ENCODE results near the gene KATNB1. TPM values are rescaled to one million over a fixed set of nuclear protein-coding genes. Genes with fewer than 3 reads are reported as not detected.
"Not testable (repeated sequence)": the region's sequence is repeated elsewhere in the genome, so short reads cannot be mapped to it uniquely, and the experiment has no call there.

The KATNB1 gene
- polyA plus RNA-seq, 1 donor = 16.2 TPM

DNA sequence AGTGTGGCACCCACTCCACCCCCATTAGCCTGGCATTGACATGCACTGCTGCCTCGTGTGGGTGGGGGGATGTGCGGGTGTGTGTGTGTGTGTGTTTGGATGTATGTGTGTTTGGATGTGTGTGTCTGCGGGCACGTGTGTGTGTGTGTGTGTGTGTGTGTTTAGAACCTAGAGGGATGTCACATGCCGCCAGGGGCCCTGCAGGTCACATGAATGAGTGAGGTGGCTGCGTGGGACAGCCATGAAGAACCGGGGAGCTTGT lies 9.0 kb downstream of the KATNB1 start:
- no peak for DNase-seq
- Histone ChIP-seq H3K36me3 (ENCODE audit: control insufficient read depth, insufficient read depth, low read length) (peaks cover 27% of the 10 kb centered on the region), H3K27me3 (ENCODE audit: control insufficient read depth, insufficient read depth, low read length) (no peaks in the 10 kb centered on the region), H3K9me3 (ENCODE audit: control insufficient read depth, low read depth, low read length) (no peaks in the 10 kb centered on the region), H3K4me3 (ENCODE audit: low read length) (no peak overlapping the region), H3K27ac (ENCODE audit: low read length) (no peak overlapping the region), H3K4me1 (ENCODE audit: control insufficient read depth, insufficient read depth, low read length) (no peaks in the 10 kb centered on the region)
- WGBS (ENCODE audit: insufficient coverage, low lambda C conversion rate) = no CpG with 5 or more reads among the region's 7 CpGs

GRCh38 chr16:57745768-57746167 lies 10.2 kb downstream of the KATNB1 start:
- H3K27me3 ChIP-seq (ENCODE audit: control insufficient read depth, insufficient read depth, low read length) = no peaks in the 10 kb centered on the region
- H3K4me3 ChIP-seq (ENCODE audit: low read length) = no peak overlapping the region
- H3K4me1 ChIP-seq (ENCODE audit: control insufficient read depth, insufficient read depth, low read length) = no peaks in the 10 kb centered on the region
- H3K9me3 ChIP-seq (ENCODE audit: control insufficient read depth, low read depth, low read length) = no peaks in the 10 kb centered on the region
- WGBS (ENCODE audit: insufficient coverage, low lambda C conversion rate) = no CpG with 5 or more reads among the region's 3 CpGs
- H3K36me3 ChIP-seq (ENCODE audit: control insufficient read depth, insufficient read depth, low read length) = peaks cover 24% of the 10 kb centered on the region
- DNase-seq = no peak
- no peak overlapping the region for H3K27ac ChIP-seq (ENCODE audit: low read length)

GRCh38 chr16:57746316-57746715 lies 10.7 kb downstream of the KATNB1 start:
- H3K9me3 ChIP-seq (ENCODE audit: control insufficient read depth, low read depth, low read length); DNase-seq; H3K27me3 ChIP-seq (ENCODE audit: control insufficient read depth, insufficient read depth, low read length); H3K4me1 ChIP-seq (ENCODE audit: control insufficient read depth, insufficient read depth, low read length); H3K27ac ChIP-seq (ENCODE audit: low read length); H3K4me3 ChIP-seq (ENCODE audit: low read length): not testable (repeated sequence)
- H3K36me3 ChIP-seq (ENCODE audit: control insufficient read depth, insufficient read depth, low read length) = peaks cover 23% of the 10 kb centered on the region
- no CpG with 5 or more reads among the region's 7 CpGs for WGBS (ENCODE audit: insufficient coverage, low lambda C conversion rate)

DNA sequence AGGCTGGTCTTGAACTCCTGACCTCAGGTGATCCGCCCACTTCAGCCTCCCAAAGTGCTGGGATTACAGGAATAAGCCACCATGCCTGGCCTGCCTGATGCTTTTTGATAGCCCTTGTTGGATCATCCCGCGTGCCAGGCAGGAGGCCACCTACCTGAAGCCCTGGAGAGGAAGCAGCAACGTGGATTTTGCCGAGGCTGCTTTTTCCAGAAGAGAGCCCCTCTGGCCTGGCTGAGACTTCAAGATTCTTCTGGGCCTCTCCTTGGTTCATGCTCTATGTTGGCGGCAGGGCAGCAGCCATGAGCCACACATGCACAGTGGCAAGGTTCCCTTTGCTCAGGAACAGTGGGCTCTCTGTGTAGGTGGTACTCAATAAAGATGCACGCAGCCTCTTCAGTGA lies 11.5 kb downstream of the KATNB1 start:
- Histone ChIP-seq H3K9me3 (ENCODE audit: control insufficient read depth, low read depth, low read length) (no peaks in the 10 kb centered on the region), H3K27ac (ENCODE audit: low read length) (no peak overlapping the region), H3K4me3 (ENCODE audit: low read length) (no peak overlapping the region), H3K36me3 (ENCODE audit: control insufficient read depth, insufficient read depth, low read length) (peaks cover 30% of the 10 kb centered on the region), H3K27me3 (ENCODE audit: control insufficient read depth, insufficient read depth, low read length) (no peaks in the 10 kb centered on the region), H3K4me1 (ENCODE audit: control insufficient read depth, insufficient read depth, low read length) (no peaks in the 10 kb centered on the region)
- no CpG with 5 or more reads among the region's 7 CpGs for WGBS (ENCODE audit: insufficient coverage, low lambda C conversion rate)
- DNase-seq = no peak

DNA sequence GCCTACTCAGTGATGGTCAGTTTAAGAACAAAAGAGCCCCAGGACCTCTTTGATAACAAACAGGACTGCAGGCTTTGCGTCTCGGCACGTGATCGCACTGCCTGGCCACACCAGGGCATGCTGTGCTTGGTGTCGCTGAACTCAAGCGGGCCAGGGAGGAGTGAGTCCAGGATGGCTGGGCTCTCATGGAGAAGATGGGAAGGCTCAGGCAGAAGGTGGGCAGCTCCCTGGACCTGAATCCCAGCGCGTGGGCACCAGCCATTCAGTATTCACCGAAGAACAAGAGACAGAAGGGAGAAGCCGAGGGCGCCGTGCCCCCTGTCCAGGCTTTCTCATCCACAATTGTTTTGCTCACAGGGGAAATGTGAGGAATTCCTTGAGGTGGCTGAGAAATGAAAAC lies 11.9 kb downstream of the KATNB1 start:
- peaks cover 30% of the 10 kb centered on the region for H3K36me3 ChIP-seq (ENCODE audit: control insufficient read depth, insufficient read depth, low read length)
- no CpG with 5 or more reads among the region's 12 CpGs for WGBS (ENCODE audit: insufficient coverage, low lambda C conversion rate)

DNA sequence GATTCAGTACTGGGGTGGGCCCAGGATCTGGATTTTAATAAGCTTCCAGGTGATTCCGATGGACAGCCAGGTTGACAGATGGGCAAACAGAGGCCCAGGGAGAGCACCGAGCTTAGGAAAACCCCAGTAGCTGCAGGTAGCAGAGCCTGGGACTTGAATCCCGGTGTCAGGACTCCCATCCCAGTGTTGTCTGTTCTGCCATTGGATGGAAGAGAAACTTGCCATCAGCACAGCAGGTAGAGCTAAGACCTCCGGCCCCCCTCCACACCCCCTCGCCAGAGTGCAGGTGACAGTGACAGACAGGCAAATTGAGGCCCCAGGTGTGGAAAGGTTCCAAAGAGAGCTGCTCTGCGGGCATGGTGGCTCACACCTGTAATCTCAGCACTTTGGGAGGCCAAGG lies 12.4 kb downstream of the KATNB1 start:
- Histone ChIP-seq H3K9me3 (ENCODE audit: control insufficient read depth, low read depth, low read length) (peaks cover under 1% of the 10 kb centered on the region), H3K36me3 (ENCODE audit: control insufficient read depth, insufficient read depth, low read length) (peaks cover 30% of the 10 kb centered on the region), H3K4me1 (ENCODE audit: control insufficient read depth, insufficient read depth, low read length) (no peaks in the 10 kb centered on the region), H3K27me3 (ENCODE audit: control insufficient read depth, insufficient read depth, low read length) (no peaks in the 10 kb centered on the region), H3K4me3 (ENCODE audit: low read length) (no peak overlapping the region), H3K27ac (ENCODE audit: low read length) (no peak overlapping the region)
- no peak for DNase-seq
- WGBS (ENCODE audit: insufficient coverage, low lambda C conversion rate) = no CpG with 5 or more reads among the region's 6 CpGs

More for the DNA sequence above, 11.9 kb downstream of the KATNB1 start:
- no peaks in the 10 kb centered on the region for H3K27me3 ChIP-seq (ENCODE audit: control insufficient read depth, insufficient read depth, low read length)
- DNase-seq = no peak
- no peaks in the 10 kb centered on the region for H3K4me1 ChIP-seq (ENCODE audit: control insufficient read depth, insufficient read depth, low read length)
- H3K4me3 ChIP-seq (ENCODE audit: low read length) = no peak overlapping the region
- no peaks in the 10 kb centered on the region for H3K9me3 ChIP-seq (ENCODE audit: control insufficient read depth, low read depth, low read length)
- no peak overlapping the region for H3K27ac ChIP-seq (ENCODE audit: low read length)

- peaks cover 32% of the 10 kb centered on the region for H3K36me3 ChIP-seq (ENCODE audit: control insufficient read depth, insufficient read depth, low read length)
- WGBS (ENCODE audit: insufficient coverage, low lambda C conversion rate) = no CpG with 5 or more reads among the region's 11 CpGs
- H3K27me3 ChIP-seq (ENCODE audit: control insufficient read depth, insufficient read depth, low read length) = no peaks in the 10 kb centered on the region
- peaks cover 4% of the 10 kb centered on the region for H3K9me3 ChIP-seq (ENCODE audit: control insufficient read depth, low read depth, low read length)
- no peaks in the 10 kb centered on the region for H3K4me1 ChIP-seq (ENCODE audit: control insufficient read depth, insufficient read depth, low read length)
- DNase-seq = no peak
- no peak overlapping the region for H3K27ac ChIP-seq (ENCODE audit: low read length)
- H3K4me3 ChIP-seq (ENCODE audit: low read length) = no peak overlapping the region
Observed at GRCh38 chr16:57748596-57748995, 13.0 kb downstream of the KATNB1 start.

DNA sequence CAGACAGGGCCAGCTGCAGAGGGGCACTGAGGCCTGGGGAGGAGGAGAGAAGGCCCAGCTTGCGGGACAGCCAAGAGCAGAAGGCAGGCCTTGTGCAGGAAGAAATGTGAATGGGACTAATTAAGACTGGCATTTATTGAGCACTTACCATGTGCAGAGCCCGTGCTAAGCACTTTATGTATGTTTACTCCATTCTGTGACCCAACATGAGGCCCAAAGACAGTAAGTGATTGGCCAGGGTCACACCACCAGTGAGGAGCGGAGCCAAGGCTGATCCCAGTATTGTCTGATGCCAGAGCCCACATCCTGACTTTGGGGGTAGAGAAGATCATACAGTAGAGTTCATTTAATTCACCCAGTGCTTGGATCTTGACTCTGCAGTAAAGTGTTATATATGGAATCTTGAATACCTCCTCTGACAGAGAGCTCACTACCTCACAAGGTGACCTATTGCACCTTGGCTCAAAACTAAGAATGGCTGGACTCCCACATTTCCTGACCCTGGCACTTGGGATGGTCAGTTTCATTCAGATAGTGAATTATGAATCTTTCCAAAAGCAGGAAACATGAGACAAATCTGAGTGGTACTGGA lies 13.6 kb downstream of the KATNB1 start:
- H3K36me3 ChIP-seq (ENCODE audit: control insufficient read depth, insufficient read depth, low read length) = peaks cover 32% of the 10 kb centered on the region
- no peak for DNase-seq
- no peak overlapping the region for H3K4me3 ChIP-seq (ENCODE audit: low read length)
- peaks cover 4% of the 10 kb centered on the region for H3K9me3 ChIP-seq (ENCODE audit: control insufficient read depth, low read depth, low read length)
- H3K4me1 ChIP-seq (ENCODE audit: control insufficient read depth, insufficient read depth, low read length) = no peaks in the 10 kb centered on the region
- no peaks in the 10 kb centered on the region for H3K27me3 ChIP-seq (ENCODE audit: control insufficient read depth, insufficient read depth, low read length)
- H3K27ac ChIP-seq (ENCODE audit: low read length) = no peak overlapping the region
- no CpG with 5 or more reads among the region's 3 CpGs for WGBS (ENCODE audit: insufficient coverage, low lambda C conversion rate)

DNA sequence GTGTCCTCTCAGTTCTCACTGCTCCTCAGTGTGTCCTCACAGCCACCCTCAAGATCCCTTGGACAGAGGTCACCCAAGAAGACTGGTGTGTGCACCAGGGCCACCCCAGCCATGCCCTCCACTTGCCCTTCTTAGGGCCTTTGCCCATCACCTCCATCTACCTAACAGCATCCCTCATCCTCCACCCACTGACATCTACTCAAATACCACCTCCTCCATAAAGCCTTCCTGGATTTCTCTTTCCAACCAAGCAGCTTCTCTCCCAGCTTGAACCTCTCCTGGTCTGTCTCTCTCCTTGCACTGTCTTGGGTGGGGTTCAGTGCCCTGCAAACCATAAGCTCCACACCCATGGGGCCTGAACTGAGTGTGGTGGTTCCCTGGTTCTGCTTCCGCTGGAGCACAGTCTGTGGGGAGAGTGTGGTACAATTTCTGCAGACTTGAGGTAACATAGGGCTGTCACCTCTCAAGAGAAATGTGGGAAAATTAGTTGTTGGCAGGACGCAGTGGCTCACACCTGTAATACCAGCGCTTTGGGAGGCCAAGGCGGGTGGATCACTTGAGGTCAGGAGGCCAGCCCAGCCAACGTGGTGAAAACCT lies 14.4 kb downstream of the KATNB1 start:
- H3K9me3 ChIP-seq (ENCODE audit: control insufficient read depth, low read depth, low read length) = peaks cover 4% of the 10 kb centered on the region
- H3K27me3 ChIP-seq (ENCODE audit: control insufficient read depth, insufficient read depth, low read length) = no peaks in the 10 kb centered on the region
- no peak overlapping the region for H3K27ac ChIP-seq (ENCODE audit: low read length)
- peaks cover 29% of the 10 kb centered on the region for H3K36me3 ChIP-seq (ENCODE audit: control insufficient read depth, insufficient read depth, low read length)
- no CpG with 5 or more reads among the region's 5 CpGs for WGBS (ENCODE audit: insufficient coverage, low lambda C conversion rate)
- H3K4me3 ChIP-seq (ENCODE audit: low read length) = no peak overlapping the region
- no peaks in the 10 kb centered on the region for H3K4me1 ChIP-seq (ENCODE audit: control insufficient read depth, insufficient read depth, low read length)
- no peak for DNase-seq

GRCh38 chr16:57750796-57751538 lies 15.4 kb downstream of the KATNB1 start:
- H3K36me3 ChIP-seq (ENCODE audit: control insufficient read depth, insufficient read depth, low read length) = peaks cover 35% of the 10 kb centered on the region
- H3K9me3 ChIP-seq (ENCODE audit: control insufficient read depth, low read depth, low read length) = peaks cover 4% of the 10 kb centered on the region
- no peak for DNase-seq
- H3K4me1 ChIP-seq (ENCODE audit: control insufficient read depth, insufficient read depth, low read length) = peaks cover 4% of the 10 kb centered on the region
- WGBS (ENCODE audit: insufficient coverage, low lambda C conversion rate) = no CpG with 5 or more reads among the region's 24 CpGs
- H3K4me3 ChIP-seq (ENCODE audit: low read length) = no peak overlapping the region
- no peak overlapping the region for H3K27ac ChIP-seq (ENCODE audit: low read length)
- H3K27me3 ChIP-seq (ENCODE audit: control insufficient read depth, insufficient read depth, low read length) = no peaks in the 10 kb centered on the region
